ENCODE measurements around the gene SLC41A3. TPM values are rescaled to one million over a fixed set of nuclear protein-coding genes. Genes with fewer than 3 reads are reported as not detected.

The SLC41A3 gene
- total RNA-seq, 4 donors from 2014 or later = 21.8 to 31.9 (median 31.1) TPM

- TF ChIP-seq CTCF (IDR thresholded peaks at IDR 0.05; ENCODE audit: low read depth) = no peak
These were observed 28.8 kb upstream of the SLC41A3 start for GRCh38 chr3:126112531-126113237.

GRCh38 chr3:126111566-126112475, 27.9 kb upstream of the SLC41A3 start:
- TF ChIP-seq CTCF (IDR thresholded peaks at IDR 0.05; ENCODE audit: low read depth) = no peak

- no peak for TF ChIP-seq CTCF (IDR thresholded peaks at IDR 0.05; ENCODE audit: low read depth)
These were observed 27.2 kb upstream of the SLC41A3 start for GRCh38 chr3:126111126-126111551.

GRCh38 chr3:126110431-126111125, 26.7 kb upstream of the SLC41A3 start:
- no peak for TF ChIP-seq CTCF (IDR thresholded peaks at IDR 0.05; ENCODE audit: low read depth)

- TF ChIP-seq CTCF (IDR thresholded peaks at IDR 0.05; ENCODE audit: low read depth) = no peak
These were observed 25.9 kb upstream of the SLC41A3 start for GRCh38 chr3:126109880-126110235.

GRCh38 chr3:126109146-126109879, 25.4 kb upstream of the SLC41A3 start:
- no peak for TF ChIP-seq CTCF (IDR thresholded peaks at IDR 0.05; ENCODE audit: low read depth)

Data from subcutaneous adipose tissue (tissue), 4 donors.